Measurements from ENCODE around the gene PELI3.
"Not testable (repeated sequence)": the region's sequence is repeated elsewhere in the genome, so short reads cannot be mapped to it uniquely, and the experiment has no call there.

The PELI3 gene, protein sequence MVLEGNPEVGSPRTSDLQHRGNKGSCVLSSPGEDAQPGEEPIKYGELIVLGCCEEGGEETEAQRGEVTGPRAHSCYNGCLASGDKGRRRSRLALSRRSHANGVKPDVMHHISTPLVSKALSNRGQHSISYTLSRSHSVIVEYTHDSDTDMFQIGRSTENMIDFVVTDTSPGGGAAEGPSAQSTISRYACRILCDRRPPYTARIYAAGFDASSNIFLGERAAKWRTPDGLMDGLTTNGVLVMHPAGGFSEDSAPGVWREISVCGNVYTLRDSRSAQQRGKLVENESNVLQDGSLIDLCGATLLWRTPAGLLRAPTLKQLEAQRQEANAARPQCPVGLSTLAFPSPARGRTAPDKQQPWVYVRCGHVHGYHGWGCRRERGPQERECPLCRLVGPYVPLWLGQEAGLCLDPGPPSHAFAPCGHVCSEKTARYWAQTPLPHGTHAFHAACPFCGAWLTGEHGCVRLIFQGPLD

DNA sequence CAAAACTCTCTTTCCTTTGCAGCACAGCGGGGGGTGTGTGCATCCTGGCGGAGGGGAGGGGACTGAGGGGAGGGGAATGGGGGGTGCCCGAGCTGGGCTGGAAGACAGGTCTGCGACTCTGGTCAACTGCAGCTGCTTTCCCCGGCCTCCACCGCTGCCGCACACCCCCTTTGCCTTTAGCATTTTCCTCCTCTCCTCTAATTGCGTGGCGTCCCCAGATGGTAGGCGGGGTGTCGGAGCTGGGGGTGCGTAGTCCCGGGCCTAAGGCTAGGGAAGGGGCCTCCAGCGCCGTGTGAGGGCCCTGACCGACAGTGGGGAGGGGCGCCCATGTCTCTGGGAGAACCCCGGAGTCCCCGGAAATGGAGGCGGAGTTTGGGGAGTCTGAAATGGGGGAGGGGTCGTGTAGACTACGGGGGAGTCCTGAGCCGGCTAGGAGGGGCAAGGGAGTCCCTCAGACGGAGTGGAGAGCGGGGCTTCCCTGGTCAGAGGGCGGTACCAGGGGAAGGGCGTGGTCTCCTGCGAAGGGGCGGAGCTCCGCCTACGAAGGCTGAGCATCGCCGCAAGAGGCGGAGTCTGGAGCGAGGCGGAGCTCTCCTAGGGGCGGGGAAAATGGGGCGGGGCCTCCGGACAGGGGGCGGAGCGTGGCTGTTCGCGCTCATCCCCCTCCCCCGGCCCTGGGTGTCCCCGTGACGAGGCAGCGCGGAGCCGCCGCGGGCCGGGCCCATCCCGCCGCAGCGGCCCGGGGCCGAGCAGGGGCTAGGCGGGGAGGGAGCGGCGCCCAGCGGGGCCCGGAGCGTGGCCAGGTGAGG is at the start of gene PELI3:
TSS of gene PELI3 (plus strand) at position 681 of the 809 bp plus-strand sequence. CDS start 1,224 bp downstream, outside the sequence.
- peak; percentile 69 for DNase-seq (ENCODE audit: low read depth, low spot score)

DNA sequence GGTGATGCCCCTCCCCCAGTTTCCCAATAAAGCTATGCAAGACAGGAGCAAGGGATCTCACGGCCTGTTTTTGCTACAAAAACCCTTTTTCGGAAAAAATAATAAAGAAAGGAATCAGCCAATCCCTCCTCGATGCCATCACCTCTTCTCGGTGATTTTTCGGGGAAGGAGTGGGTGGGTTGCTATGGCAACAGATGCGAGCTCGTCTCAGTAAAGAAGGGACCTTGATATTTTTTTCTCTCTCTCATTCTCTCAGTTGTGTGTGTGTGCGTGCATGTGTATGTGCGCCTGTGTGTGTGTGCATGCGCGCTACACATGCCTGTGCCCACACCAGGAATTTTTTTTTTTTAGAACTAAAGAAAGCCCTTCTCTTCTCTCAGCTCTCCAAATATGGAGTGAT is 49.7 kb upstream of the PELI3 start:
- no peak for DNase-seq (ENCODE audit: low read depth, low spot score)

GRCh38 chr11:66418168-66418985 is 48.3 kb upstream of the PELI3 start:
- peak; percentile 50 for DNase-seq (ENCODE audit: low read depth, low spot score)

DNA sequence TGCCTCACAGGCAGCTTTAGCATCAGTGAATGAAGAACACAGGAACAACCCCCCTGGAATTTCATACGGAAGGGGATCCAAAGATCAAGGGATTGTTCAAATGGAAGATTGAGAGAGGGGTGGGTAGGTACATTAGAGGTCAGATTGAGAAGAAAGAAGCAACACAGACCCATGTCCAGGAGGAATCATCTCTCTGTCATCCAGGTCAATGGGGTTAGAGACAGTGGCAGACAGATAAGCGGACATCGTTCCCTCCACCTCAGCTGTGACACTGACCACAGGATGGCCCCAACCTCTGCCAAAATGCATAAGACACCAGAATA is 47.8 kb upstream of the PELI3 start:
- DNase-seq (ENCODE audit: low read depth, low spot score) = no peak

- DNase-seq (ENCODE audit: low read depth, low spot score) = no peak
Measured at GRCh38 chr11:66419825-66420224, 46.9 kb upstream of the PELI3 start.

GRCh38 chr11:66420671-66421476 is 45.8 kb upstream of the PELI3 start, which contains the start of gene NPAS4:
NPAS4 (plus strand) TSS chr11:66421035; CDS start chr11:66421180, 145 bp downstream.
- no peak for DNase-seq (ENCODE audit: low read depth, low spot score)

DNA sequence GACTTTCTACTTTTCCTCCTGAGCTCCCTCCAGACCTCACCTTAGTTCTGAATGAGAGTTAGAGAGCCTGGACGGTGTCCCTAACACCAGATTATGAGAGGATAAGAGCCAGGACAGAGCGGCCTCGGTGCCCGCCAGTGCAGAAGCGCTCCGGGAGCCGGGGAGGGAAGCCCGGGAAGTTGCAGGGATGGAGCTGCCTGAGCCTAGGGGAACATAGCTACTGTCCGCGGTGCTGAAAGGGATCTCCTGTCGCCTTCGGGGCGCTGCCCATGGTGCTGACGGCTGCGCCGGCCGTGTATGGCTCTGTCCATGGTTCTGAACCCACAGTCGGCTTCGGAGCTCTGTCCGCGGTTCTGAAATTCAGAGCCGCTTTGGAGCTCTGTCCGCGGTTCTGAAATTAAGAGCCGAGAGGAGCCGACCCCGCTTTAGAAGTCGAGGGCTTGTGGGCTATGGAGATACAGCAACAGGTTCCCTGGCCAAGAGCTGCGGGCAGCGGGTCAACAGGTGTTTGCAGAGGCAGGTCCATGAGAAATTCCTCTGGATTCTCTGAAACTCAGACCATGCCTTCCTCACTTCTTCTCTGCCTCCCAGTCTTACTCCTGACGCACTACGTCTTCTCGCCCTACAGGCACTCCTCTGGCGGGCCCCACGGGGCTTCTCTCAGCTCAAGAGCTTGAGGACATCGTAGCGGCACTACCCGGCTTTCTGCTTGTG is 45.1 kb upstream of the PELI3 start:
- peak; percentile 68 for DNase-seq (ENCODE audit: low read depth, low spot score)

- DNase-seq (ENCODE audit: low read depth, low spot score) = no peak
Measured at GRCh38 chr11:66426314-66426713, 40.4 kb upstream of the PELI3 start.

DNA sequence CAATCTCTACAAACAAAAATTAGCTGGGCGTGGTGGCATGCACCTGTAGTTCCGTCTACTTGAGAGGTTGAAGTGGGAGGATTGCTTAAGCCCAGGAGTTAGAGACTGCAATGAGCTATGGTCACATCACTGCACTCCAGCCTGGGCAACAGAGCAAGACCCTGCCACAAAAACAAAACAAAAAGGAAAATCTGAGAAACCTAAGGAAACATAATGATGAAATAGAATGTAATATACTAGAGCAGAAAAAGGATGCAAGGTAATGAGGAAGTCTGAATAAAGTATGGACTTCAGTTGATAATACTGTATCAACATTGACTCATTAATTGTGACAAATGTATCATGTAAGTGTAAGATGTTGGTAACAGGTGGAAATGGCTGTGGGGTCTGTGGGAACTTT is 37.8 kb upstream of the PELI3 start:
- DNase-seq (ENCODE audit: low read depth, low spot score) = no peak

DNA sequence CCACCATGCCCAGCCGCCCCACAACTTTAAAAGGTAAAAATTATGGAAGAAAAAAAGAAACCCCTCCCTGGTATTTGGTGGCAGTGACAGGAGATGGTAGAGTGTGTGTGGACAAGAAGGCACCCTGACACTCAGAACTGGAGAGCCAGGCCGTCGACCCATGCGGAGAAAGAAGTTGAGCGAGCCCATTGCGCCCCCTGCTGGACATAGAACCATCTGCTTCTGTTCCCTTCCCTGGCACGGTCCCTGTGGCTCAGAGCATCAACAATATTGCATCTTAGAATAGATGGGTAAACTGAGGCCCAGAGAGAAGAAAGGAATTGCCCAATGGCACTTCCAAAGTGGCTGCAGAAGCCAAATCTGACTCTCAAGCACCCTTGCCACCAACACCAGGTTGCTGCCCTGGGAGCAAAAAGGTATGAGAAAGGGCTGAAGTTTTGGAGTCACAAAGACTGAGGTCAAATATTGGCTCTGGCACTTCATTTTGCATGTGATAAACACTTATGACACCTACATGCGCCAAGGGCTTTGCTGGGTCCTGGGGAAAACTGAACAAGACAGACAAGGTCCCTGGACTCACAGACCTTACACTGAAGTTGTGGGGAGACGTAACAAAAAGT is 36.6 kb upstream of the PELI3 start:
- DNase-seq (ENCODE audit: low read depth, low spot score) = peak; percentile 36

DNA sequence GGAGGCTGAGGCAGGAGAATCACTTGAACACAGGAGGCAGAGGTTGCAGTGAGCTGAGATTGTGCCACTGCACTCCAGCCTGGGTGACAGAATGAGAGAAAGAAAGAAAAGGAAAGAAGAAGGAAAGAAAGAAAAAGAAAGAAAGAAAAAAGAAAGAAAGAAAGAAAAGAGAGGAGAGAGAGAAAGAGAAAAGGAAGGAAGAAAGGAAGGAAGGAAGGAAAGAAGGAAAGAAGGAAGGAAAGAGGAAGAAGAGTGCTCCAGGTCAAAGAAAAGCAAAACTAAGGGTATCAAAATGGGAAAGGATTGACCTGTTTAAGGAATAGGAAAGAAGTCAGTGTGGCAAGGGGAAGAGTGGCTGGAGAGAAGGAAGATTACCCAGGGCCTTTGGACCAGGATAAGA is 35.4 kb upstream of the PELI3 start:
- not testable (repeated sequence) for DNase-seq (ENCODE audit: low read depth, low spot score)

DNA sequence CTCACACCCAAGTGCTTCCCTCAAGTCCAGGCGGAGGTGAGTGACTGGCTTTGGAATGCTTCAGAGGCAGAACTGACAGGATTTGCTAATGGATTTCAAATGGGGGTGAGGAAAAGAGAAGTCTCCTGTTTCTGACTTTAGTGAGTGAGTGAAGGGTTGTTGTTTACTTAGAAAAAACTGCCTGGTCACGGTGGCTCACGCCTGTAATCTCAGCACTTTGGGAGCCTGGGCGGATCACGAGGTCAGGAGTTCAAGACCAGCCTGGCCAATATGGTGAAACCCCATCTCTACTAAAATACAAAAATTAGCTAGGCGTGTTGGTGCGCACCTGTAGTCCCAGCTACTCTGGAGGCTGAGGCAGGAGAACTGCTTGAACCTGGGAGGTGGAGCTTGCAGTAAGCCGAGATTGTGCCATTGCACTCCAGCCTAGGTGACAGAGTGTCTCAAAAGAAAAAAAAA is 34.8 kb upstream of the PELI3 start:
- DNase-seq (ENCODE audit: low read depth, low spot score) = not testable (repeated sequence)

- no peak for DNase-seq (ENCODE audit: low read depth, low spot score)
Measured at GRCh38 chr11:66432597-66432996, 34.1 kb upstream of the PELI3 start.

GRCh38 chr11:66437979-66438503 is 28.7 kb upstream of the PELI3 start:
- DNase-seq (ENCODE audit: low read depth, low spot score) = no peak

GRCh38 chr11:66438504-66439466 is 27.9 kb upstream of the PELI3 start, which contains the start of gene MRPL11:
MRPL11 (minus strand) TSS chr11:66438848; CDS start chr11:66438754, 94 bp downstream.
- peak; percentile 80 for DNase-seq (ENCODE audit: low read depth, low spot score)

DNA sequence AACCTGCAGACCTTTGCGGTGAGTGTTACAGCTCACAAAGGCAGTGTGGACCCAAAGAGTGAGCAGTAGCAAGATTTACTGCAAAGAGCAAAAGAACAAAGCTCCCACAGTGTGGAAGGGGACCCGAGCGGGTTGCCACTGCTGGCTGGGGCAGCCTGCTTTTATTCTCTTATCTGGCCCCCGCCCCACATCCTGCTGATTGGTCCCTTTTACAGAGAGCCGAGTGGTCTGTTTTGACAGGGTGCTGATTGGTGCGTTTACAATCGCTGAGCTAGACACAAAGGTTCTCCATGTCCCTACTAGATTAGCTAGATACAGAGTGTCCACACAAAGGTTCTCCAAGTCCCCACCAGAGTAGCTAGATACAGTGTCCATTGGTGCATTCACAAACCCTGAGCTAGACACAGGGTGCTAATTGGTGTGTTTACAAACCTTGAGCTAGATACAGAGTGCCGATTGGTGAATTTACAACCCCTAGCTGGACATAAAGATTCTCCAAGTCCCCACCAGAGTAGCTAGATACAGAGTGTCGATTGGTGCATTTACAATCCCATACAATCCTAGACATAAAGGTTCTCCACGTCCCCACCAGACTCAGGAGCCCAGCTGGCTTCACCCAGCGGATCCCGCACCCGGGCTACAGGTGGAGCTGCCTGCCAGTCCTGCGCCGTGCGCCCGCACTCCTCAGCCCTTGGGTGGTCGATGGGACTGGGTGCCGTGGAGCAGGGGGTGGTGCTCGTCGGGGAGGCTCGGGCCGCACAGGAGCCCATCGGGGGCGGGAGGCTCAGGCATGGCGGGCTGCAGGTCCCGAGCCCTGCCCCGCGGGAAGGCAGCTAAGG is 26.4 kb upstream of the PELI3 start:
- DNase-seq (ENCODE audit: low read depth, low spot score) = not testable (repeated sequence)

DNA sequence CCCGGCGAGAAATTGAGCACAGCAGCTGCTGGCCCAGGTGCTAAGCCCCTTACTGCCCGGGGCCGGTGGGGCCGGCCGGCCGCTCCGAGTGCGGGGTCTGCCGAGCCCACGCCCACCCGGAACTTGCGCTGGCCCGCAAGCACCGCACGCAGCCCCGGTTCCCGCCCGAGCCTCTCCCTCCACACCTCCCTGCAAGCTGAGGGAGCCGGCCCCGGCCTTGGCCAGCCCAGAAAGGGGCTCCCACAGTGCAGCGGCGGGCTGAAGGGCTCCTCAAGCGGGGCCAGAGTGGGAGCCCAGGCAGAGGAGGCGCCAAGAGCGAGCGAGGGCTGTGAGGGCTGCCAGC is 25.8 kb upstream of the PELI3 start:
- DNase-seq (ENCODE audit: low read depth, low spot score) = not testable (repeated sequence)
